GM18526 (cell line): ENCODE data around the gene IFT57.
A peak's percentile ranks its signal among the peaks of the same experiment; 100 is the strongest.

ENCODE experiments used
- POLR2A ChIP-seq: IDR thresholded peaks from 3 replicates; pipeline ENCODE4 v1.6.1; 2011; ENCODE audit not compliant: insufficient read length; ENCODE audit errors: extremely low read depth

IFT57 gene

GRCh38 chr3:108124337-108125152 is 97.7 kb downstream of the IFT57 start:
- TF ChIP-seq POLR2A, result peak; percentile 46

- no peak for TF ChIP-seq POLR2A
These were observed 98.9 kb downstream of the IFT57 start for GRCh38 chr3:108123326-108123725.

- TF ChIP-seq POLR2A, result no peak
These were observed 99.9 kb downstream of the IFT57 start for GRCh38 chr3:108122276-108122675.

- TF ChIP-seq POLR2A, result no peak
These were observed 102.7 kb downstream of the IFT57 start for GRCh38 chr3:108119398-108120104.

GRCh38 chr3:108118038-108118768 is 104.0 kb downstream of the IFT57 start:
- no peak for TF ChIP-seq POLR2A

- no peak for TF ChIP-seq POLR2A
These were observed 104.9 kb downstream of the IFT57 start for GRCh38 chr3:108117241-108117775.

GRCh38 chr3:108114423-108115065 is 107.7 kb downstream of the IFT57 start:
- TF ChIP-seq POLR2A, result no peak

GRCh38 chr3:108113975-108114374 is 108.2 kb downstream of the IFT57 start:
- no peak for TF ChIP-seq POLR2A

- TF ChIP-seq POLR2A, result no peak
These were observed 111.3 kb downstream of the IFT57 start for GRCh38 chr3:108110934-108111333.
